Stimulated activated naive CD4-positive, alpha-beta T cell (primary cell): ENCODE measurements around the gene SYTL4.
"Not testable (repeated sequence)": the region's sequence is repeated elsewhere in the genome, so short reads cannot be mapped to it uniquely, and the experiment has no call there.

Source experiments
- DNase-seq, 6 experiments: peaks; one replicate each; lab custom pipeline; 2025; lab: John Stamatoyannopoulos, UW

Gene SYTL4

GRCh38 chrX:100731441-100732281 lies at the start of gene SYTL4:
TSS of gene SYTL4 (minus strand) at chrX:100732121. CDS start at chrX:100702037, 30,084 bp downstream.
- no peak for DNase-seq

GRCh38 chrX:100769439-100769838 lies 37.5 kb upstream of the SYTL4 start:
- DNase-seq: not testable (repeated sequence)

- DNase-seq: peak; percentile 43 to 88 (median 75)
These were observed 36.9 kb upstream of the SYTL4 start for GRCh38 chrX:100768679-100769338.

GRCh38 chrX:100750883-100751282 lies 19.0 kb upstream of the SYTL4 start:
- no peak for DNase-seq

- DNase-seq: no peak
These were observed 16.2 kb upstream of the SYTL4 start for GRCh38 chrX:100748108-100748507.

GRCh38 chrX:100747703-100748102 lies 15.8 kb upstream of the SYTL4 start:
- DNase-seq: no peak

GRCh38 chrX:100747090-100747489 lies 15.2 kb upstream of the SYTL4 start:
- no peak for DNase-seq

- DNase-seq: no peak
These were observed 14.1 kb upstream of the SYTL4 start for GRCh38 chrX:100745806-100746537.

GRCh38 chrX:100745205-100745604 lies 13.3 kb upstream of the SYTL4 start:
- no peak for DNase-seq

GRCh38 chrX:100743009-100743607 lies 11.2 kb upstream of the SYTL4 start:
- DNase-seq: no peak

- not testable (repeated sequence) for DNase-seq
These were observed 7.9 kb downstream of the SYTL4 start for GRCh38 chrX:100724006-100724405.

- no peak for DNase-seq
These were observed 10.6 kb downstream of the SYTL4 start for GRCh38 chrX:100721328-100721727.

GRCh38 chrX:100720301-100720700 lies 11.6 kb downstream of the SYTL4 start:
- DNase-seq: no peak

- DNase-seq: no peak
These were observed 12.8 kb downstream of the SYTL4 start for GRCh38 chrX:100719139-100719538.

- no peak for DNase-seq
These were observed 14.6 kb downstream of the SYTL4 start for GRCh38 chrX:100717363-100717762.

GRCh38 chrX:100710816-100711215 lies 21.1 kb downstream of the SYTL4 start:
- DNase-seq: no peak

GRCh38 chrX:100704581-100705203 lies 27.2 kb downstream of the SYTL4 start:
- no peak for DNase-seq

GRCh38 chrX:100700809-100701208 lies 31.1 kb downstream of the SYTL4 start:
- no peak for DNase-seq

- DNase-seq: no peak
These were observed 33.4 kb downstream of the SYTL4 start for GRCh38 chrX:100698551-100698950.

- DNase-seq: no peak
These were observed 35.1 kb downstream of the SYTL4 start for GRCh38 chrX:100696699-100697351.

GRCh38 chrX:100695991-100696390 lies 35.9 kb downstream of the SYTL4 start:
- no peak for DNase-seq
